Measurements from ENCODE around the gene TTLL1. TPM values are rescaled to one million over a fixed set of nuclear protein-coding genes. Genes with fewer than 3 reads are reported as not detected.

Gene TTLL1
- total and polyA plus RNA-seq, 2 experiments from 2014 or later = 5.5 to 6.8 TPM

DNA sequence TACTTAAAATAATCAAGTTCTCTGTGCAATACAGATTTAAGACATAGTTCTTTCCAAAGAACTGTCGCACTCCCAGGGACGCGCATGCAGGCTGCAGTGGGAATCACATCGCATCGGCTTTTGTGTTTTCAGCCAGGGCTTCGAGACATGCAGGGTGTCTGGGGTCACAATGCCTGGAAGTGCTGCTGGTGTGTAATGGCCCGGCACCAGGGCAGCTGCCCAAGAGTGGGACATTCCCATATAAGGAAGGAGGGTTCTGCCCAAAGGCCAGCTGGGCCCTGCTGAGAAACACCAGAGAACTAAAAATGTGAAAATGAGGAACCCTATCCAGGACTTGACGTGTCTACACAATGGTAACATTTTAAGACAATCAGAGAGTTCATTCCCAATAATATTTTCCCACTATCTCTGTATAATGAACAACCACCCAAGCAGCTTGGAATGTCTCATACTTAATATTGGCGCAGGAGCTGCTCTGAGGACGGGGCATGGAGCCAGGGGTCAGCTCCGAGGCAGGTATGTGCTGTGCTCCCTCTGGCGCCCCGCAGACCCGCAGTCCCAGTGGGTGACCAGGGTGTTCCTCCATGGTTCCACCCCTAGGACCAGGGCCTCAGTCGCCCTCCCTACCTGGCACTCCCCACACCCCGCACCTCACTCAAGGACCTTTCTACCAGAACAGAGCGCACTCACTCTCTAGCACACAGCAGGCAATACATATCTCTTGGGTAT lies 42.7 kb upstream of the TTLL1 start:
- DNase-seq (ENCODE audit: low spot score) (no peak), ATAC-seq (no peak)
- no peaks in the 10 kb centered on the region for H3K9me3 Mint-ChIP-seq
- TF ChIP-seq EZH2phosphoT487 (IDR thresholded peaks at IDR 0.05; ENCODE audit: unreplicated experiment) = no peak
- no peak for TF ChIP-seq STAT1 (IDR thresholded peaks at IDR 0.05; ENCODE audit: unreplicated experiment)
- no peak for TF ChIP-seq ZNF331 (CRISPR knock-in tag; IDR thresholded peaks at IDR 0.05; ENCODE audit: low read depth)
- TF ChIP-seq CREB1 (CRISPR knock-in tag; IDR thresholded peaks at IDR 0.05; ENCODE audit: low read depth) = no peak
- TF ChIP-seq, protein P1, sequence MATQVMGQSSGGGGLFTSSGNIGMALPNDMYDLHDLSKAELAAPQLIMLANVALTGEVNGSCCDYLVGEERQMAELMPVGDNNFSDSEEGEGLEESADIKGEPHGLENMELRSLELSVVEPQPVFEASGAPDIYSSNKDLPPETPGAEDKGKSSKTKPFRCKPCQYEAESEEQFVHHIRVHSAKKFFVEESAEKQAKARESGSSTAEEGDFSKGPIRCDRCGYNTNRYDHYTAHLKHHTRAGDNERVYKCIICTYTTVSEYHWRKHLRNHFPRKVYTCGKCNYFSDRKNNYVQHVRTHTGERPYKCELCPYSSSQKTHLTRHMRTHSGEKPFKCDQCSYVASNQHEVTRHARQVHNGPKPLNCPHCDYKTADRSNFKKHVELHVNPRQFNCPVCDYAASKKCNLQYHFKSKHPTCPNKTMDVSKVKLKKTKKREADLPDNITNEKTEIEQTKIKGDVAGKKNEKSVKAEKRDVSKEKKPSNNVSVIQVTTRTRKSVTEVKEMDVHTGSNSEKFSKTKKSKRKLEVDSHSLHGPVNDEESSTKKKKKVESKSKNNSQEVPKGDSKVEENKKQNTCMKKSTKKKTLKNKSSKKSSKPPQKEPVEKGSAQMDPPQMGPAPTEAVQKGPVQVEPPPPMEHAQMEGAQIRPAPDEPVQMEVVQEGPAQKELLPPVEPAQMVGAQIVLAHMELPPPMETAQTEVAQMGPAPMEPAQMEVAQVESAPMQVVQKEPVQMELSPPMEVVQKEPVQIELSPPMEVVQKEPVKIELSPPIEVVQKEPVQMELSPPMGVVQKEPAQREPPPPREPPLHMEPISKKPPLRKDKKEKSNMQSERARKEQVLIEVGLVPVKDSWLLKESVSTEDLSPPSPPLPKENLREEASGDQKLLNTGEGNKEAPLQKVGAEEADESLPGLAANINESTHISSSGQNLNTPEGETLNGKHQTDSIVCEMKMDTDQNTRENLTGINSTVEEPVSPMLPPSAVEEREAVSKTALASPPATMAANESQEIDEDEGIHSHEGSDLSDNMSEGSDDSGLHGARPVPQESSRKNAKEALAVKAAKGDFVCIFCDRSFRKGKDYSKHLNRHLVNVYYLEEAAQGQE (IDR thresholded peaks at IDR 0.05; ENCODE audit: unreplicated experiment) = no peak
- no peak overlapping the region for H3K4me3 Mint-ChIP-seq
- Histone ChIP-seq H3F3A (replicated peaks; ENCODE audit: low read depth) (no peaks in the 10 kb centered on the region), H3K27me3 (ENCODE audit: insufficient read depth) (no peaks in the 10 kb centered on the region), H3K4me3 (no peak overlapping the region), H4K20me1 (replicated peaks; ENCODE audit: insufficient read depth) (0 out of 2 replicates have a peak, but pooled peaks cover 10% of the 10 kb centered on the region), H3K9me2 (ENCODE audit: insufficient read depth) (no peaks in the 10 kb centered on the region), H3K27ac (ENCODE audit: low read depth) (no peak overlapping the region), H2AFZ (no peak overlapping the region), H3K4me2 (no peak overlapping the region), H3K79me2 (replicated peaks; ENCODE audit: insufficient read depth) (no peaks in the 10 kb centered on the region), H3K4me1 (ENCODE audit: insufficient read depth) (no peaks in the 10 kb centered on the region; the same call in 1 of the 2 replicates), H3K36me3 (ENCODE audit: insufficient read depth) (peaks cover 4% of the 10 kb centered on the region; the same call in 1 of the 2 replicates)
- H3K4me1 Mint-ChIP-seq = peaks cover 8% of the 10 kb centered on the region; the same call in 2 of the 3 replicates
- peaks cover 3% of the 10 kb centered on the region for H3K27me3 Mint-ChIP-seq (ENCODE audit: insufficient read depth, low read depth, poor library complexity)
- peaks cover 34% of the 10 kb centered on the region; the same call in 2 of the 3 replicates for H3K36me3 Mint-ChIP-seq (ENCODE audit: low read depth)
- no peak overlapping the region for H3K27ac Mint-ChIP-seq

DNA sequence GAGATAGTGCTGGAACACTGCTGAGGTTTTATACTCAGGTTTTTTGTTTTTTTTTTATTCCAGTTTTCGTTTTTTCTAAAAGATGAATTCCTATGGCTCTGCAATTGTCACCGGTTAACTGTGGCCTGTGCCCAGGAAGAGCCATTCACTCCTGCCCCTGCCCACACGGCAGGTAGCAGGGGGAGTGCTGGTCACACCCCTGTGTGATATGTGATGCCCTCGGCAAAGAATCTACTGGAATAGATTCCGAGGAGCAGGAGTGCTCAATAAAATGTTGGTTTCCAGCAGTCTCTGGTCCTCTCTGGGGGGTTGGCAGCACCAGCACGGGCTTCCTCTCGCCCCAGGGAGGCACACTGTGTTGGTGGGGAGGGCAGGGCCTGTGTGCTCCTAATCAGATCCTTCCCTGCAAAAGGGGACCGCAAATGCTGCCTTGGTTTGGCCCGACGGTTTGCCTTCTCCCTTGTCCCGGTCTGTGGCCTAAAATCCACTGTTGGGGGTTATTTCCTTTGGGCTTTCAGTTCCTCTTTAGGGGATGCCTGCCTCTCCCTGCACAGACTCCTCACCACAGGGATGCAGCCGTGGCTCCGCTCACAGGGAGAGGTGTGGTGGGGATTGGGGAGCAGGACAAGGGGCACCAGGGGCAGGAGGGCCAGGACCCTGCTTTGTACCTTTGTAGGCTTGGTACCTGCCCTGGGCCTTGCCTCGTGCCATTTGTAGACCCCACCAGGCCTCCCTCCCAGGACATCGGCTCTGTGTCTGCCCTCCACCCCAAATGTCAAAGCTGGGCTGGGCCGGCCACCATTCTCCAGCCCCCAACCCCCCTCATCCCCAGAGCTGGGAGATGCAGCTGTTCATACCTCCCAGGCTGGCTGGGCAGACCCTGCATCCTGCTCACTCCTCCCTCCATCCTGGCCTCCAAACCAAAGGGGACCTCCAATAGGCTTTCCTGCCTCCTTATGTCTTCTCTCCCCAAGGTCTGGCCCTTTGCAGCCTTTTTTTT lies 40.5 kb upstream of the TTLL1 start:
- Histone ChIP-seq H3K4me1 (ENCODE audit: insufficient read depth) (no peaks in the 10 kb centered on the region; the same call in 1 of the 2 replicates), H3K4me2 (peak overlapping the region; percentile 49; the same call in 1 of the 2 replicates), H3K79me2 (replicated peaks; ENCODE audit: insufficient read depth) (no peaks in the 10 kb centered on the region), H2AFZ (no peak overlapping the region), H3K4me3 (no peak overlapping the region), H3K27ac (ENCODE audit: low read depth) (no peak overlapping the region), H3K36me3 (ENCODE audit: insufficient read depth) (no peaks in the 10 kb centered on the region; the same call in 1 of the 2 replicates), H3K27me3 (ENCODE audit: insufficient read depth) (no peaks in the 10 kb centered on the region), H3F3A (replicated peaks; ENCODE audit: low read depth) (no peaks in the 10 kb centered on the region; the same call in 1 of the 2 replicates), H4K20me1 (replicated peaks; ENCODE audit: insufficient read depth) (0 out of 2 replicates have a peak, but pooled peaks cover 10% of the 10 kb centered on the region), H3K9me2 (ENCODE audit: insufficient read depth) (no peaks in the 10 kb centered on the region)
- H3K27me3 Mint-ChIP-seq (ENCODE audit: insufficient read depth, low read depth, poor library complexity) = peaks cover 3% of the 10 kb centered on the region
- ATAC-seq (no peak; the same call in 2 of the 3 replicates), DNase-seq (ENCODE audit: low spot score) (no peak)
- H3K4me3 Mint-ChIP-seq = no peak overlapping the region
- no peaks in the 10 kb centered on the region for H3K9me3 Mint-ChIP-seq
- H3K4me1 Mint-ChIP-seq = peaks cover 8% of the 10 kb centered on the region; the same call in 2 of the 3 replicates
- H3K36me3 Mint-ChIP-seq (ENCODE audit: low read depth) = peaks cover 18% of the 10 kb centered on the region; the same call in 2 of the 3 replicates
- H3K27ac Mint-ChIP-seq = no peak overlapping the region
- TF ChIP-seq, protein P2, sequence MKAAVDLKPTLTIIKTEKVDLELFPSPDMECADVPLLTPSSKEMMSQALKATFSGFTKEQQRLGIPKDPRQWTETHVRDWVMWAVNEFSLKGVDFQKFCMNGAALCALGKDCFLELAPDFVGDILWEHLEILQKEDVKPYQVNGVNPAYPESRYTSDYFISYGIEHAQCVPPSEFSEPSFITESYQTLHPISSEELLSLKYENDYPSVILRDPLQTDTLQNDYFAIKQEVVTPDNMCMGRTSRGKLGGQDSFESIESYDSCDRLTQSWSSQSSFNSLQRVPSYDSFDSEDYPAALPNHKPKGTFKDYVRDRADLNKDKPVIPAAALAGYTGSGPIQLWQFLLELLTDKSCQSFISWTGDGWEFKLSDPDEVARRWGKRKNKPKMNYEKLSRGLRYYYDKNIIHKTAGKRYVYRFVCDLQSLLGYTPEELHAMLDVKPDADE (IDR thresholded peaks at IDR 0.05) = no peak
- no peak for TF ChIP-seq ZNF114 (CRISPR knock-in tag; IDR thresholded peaks at IDR 0.05)
- no peak for TF ChIP-seq JUNB (IDR thresholded peaks at IDR 0.05; ENCODE audit: unreplicated experiment)
- TF ChIP-seq NANOG (IDR thresholded peaks at IDR 0.05; ENCODE audit: borderline replicate concordance) = no peak
- TF ChIP-seq EZH2 (IDR thresholded peaks at IDR 0.05; ENCODE audit: low read depth, unreplicated experiment) = no peak
- TF ChIP-seq EZH2phosphoT487 (IDR thresholded peaks at IDR 0.05; ENCODE audit: unreplicated experiment) = no peak
- TF ChIP-seq, protein P1 (IDR thresholded peaks at IDR 0.05; ENCODE audit: unreplicated experiment) = no peak
- TF ChIP-seq ZNF331 (CRISPR knock-in tag; IDR thresholded peaks at IDR 0.05; ENCODE audit: low read depth) = no peak

All from GM23338 (cell line).